D721Med (cell line): ENCODE results near the gene TMSB4Y.

ENCODE experiments used
- DNase-seq: peaks from one replicate; pipeline ENCODE4 v3.0.0; 2011; ENCODE audit warnings: low spot score; ENCODE audit not compliant: insufficient read length
- FAIRE-seq: peaks from 2 replicates; lab custom pipeline; 2011; peaks lifted over from hg19 to GRCh38; lab: Jason Lieb, UNC
- CTCF ChIP-seq: IDR thresholded peaks from 2 replicates; pipeline ENCODE4 v1.5.1; 2012; ENCODE audit warnings: mild to moderate bottlenecking, control low read depth; ENCODE audit not compliant: insufficient read depth; ENCODE audit errors: missing control alignments

TMSB4Y gene

DNA sequence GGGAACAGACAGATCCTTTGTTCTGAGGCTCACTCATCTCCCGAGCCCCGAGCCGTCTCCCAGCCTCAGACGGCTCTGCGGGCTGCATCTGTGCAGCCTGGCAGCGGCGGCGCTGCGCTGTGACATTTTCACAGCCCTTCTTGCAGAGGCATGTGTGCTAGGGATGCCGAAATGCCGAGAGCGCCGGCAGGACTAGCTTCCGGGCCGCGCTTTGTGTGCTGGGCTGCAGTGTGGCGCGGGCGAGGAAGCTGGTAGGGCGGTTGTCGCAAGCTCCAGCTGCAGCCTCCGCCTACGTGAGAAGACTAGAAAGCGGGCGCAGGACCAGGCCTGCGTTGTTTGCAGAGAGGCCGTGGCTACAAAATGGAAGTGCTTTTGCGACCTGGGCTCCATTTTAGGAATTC is at the start of gene TMSB4Y:
TSS of gene TMSB4Y (plus strand) at position 332 of the 401 bp plus-strand sequence.
- no peak for FAIRE-seq

DNA sequence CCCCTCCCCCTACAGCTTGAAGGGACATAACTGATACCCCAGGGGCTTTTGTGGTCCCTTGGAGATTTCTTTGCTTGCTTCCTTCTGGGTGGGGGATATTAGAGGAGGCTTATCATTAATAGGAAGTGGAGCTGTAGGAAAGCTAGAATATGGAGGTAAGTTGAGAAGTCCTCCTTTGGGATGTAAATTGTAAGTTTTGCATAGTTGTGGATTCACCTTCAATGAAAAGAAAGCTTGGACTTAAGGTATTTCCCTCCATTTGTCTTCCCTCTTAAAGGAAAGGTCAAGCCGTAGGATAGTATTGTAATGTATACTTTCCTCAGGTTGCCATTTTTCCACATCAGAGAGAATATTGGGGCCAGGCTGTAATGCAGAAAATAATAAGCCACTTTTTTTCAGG is 39.5 kb upstream of the TMSB4Y start:
- no peak for DNase-seq
- no peak for TF ChIP-seq CTCF
- no peak for FAIRE-seq

More for the DNA sequence above, at the start of gene TMSB4Y:
- no peak for TF ChIP-seq CTCF
- no peak for DNase-seq

GRCh38 chrY:13671122-13671521 is 32.6 kb upstream of the TMSB4Y start:
- DNase-seq = no peak
- no peak for FAIRE-seq
- no peak for TF ChIP-seq CTCF

GRCh38 chrY:13702276-13702675 is 1.4 kb upstream of the TMSB4Y start:
- TF ChIP-seq CTCF = no peak
- no peak for DNase-seq
- FAIRE-seq = no peak

DNA sequence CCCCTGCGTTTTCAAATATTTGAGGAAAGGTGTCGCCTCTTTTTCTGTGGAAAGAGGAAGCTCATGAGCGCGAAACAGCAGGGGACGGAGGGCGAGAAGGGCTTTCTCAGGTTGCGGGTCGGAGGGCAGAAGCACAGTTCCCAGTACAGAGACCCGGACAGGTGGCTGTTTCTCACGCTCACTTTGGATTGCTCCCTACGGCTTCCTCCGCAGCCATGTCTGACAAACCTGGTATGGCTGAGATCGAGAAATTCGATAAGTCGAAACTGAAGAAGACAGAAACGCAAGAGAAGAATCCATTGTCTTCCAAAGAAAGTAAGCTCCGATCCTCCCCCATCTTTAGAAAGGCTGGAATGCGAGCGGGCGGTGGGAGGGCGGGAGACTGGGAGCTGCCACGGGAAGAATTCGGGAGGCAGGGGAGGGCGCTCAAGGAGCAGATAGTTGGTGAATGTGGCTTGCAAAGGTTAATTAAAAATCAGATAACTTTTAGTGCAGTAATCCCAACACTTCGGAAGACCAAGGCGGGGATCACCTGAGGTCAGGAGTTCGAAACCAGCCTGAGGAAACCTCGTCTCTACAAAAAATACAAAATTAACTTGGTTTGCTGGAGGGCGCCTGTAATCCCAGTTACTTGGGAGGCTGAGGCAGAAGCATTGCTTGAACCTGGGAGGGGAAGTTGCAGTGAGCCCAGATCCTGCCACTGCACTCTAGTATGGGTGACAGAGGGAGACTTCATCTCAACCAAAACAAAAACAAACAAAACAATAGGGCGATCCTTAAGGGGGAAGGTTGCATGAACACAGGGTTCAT is 627 bp downstream of the TMSB4Y start:
- no peak for DNase-seq
- FAIRE-seq = no peak
- TF ChIP-seq CTCF = no peak

DNA sequence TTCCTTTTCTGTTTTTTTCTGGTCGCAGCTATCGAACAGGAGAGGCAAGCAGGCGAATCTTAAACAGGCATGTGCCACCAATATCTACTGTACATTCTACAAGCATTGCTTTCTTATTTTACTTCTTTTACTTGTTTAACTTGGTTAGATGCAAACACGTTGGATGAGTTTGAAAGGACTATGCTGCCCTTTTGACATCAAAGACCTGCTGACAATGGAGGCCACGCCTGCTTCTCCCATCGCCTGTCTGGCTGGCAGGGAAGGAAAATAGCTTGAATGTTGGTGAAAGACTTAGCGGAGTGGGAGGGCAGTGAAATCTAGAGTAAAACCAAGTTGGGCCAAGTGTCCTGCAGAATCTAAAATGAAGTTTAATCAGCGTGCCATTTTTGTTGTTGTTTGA is 1.5 kb downstream of the TMSB4Y start:
- FAIRE-seq = no peak
- no peak for TF ChIP-seq CTCF
- DNase-seq = no peak

GRCh38 chrY:13708038-13708437 is 4.3 kb downstream of the TMSB4Y start:
- no peak for FAIRE-seq
- DNase-seq = no peak
- no peak for TF ChIP-seq CTCF
